ENCODE results near the gene NECAP2. TPM values are rescaled to one million over a fixed set of nuclear protein-coding genes. Genes with fewer than 3 reads are reported as not detected.

The NECAP2 gene
- total and polyA plus RNA-seq, 10 donors, result 59.7 to 150 (median 117) TPM

- 82 to 93% (median 92%) methylated on average over 3 of the region's 3 CpGs for whole genome bisulfite sequencing, 5 donors
- intact Hi-C loops (cut with DNase I; ENCODE audit: low total_unique reads), result no loop called here
- TF ChIP-seq CTCF (IDR thresholded peaks at IDR 0.05 in 8 of 11, conservative IDR thresholded peaks at IDR 0.05 in 3 of 11), result no peak
- TF ChIP-seq POLR2AphosphoS5 (IDR thresholded peaks at IDR 0.05), result no peak
- no peak for TF ChIP-seq POLR2A (IDR thresholded peaks at IDR 0.05)
- Histone ChIP-seq H3K4me3 (no peak overlapping the region), H3K27ac (no peak overlapping the region), H3K9me3 (no peaks in the 10 kb centered on the region), H3K36me3 (no peaks in the 10 kb centered on the region), H3K4me1 (peaks cover 0 to 15% (median 10%) of the 10 kb centered on the region in 6 donors), H3K27me3 (replicated peaks in 1 of 7) (no peaks in the 10 kb centered on the region)
- DNase-seq, result no peak
Observed at GRCh38 chr1:16430606-16431005, 9.9 kb upstream of the NECAP2 start.

- Histone ChIP-seq H3K4me1 (peaks cover 0 to 15% (median 10%) of the 10 kb centered on the region in 6 donors), H3K36me3 (no peaks in the 10 kb centered on the region), H3K27me3 (replicated peaks in 1 of 7) (no peaks in the 10 kb centered on the region), H3K27ac (no peak overlapping the region), H3K9me3 (no peaks in the 10 kb centered on the region), H3K4me3 (no peak overlapping the region)
- intact Hi-C loops (cut with DNase I; ENCODE audit: low total_unique reads), result no loop called here
- TF ChIP-seq POLR2AphosphoS5 (IDR thresholded peaks at IDR 0.05) (peak; percentile 27 to 58 (median 57)), POLR2A (IDR thresholded peaks at IDR 0.05) (no peak)
- no peak for DNase-seq
- WGBS, 5 donors, result 44 to 55% (median 52%) methylated on average over 9 of the region's 9 CpGs
Observed at GRCh38 chr1:16433030-16433429, 7.5 kb upstream of the NECAP2 start.

- intact Hi-C loops (cut with DNase I; ENCODE audit: low total_unique reads), result no loop called here
- TF ChIP-seq POLR2A (IDR thresholded peaks at IDR 0.05) (no peak), CTCF (IDR thresholded peaks at IDR 0.05 in 8 of 11, conservative IDR thresholded peaks at IDR 0.05 in 3 of 11) (no peak), POLR2AphosphoS5 (IDR thresholded peaks at IDR 0.05) (no peak)
- WGBS, 5 donors, result 94 to 96% (median 95%) methylated on average over 4 of the region's 4 CpGs
Observed at GRCh38 chr1:16434007-16434406, 6.5 kb upstream of the NECAP2 start.

GRCh38 chr1:16434501-16434900 is 6.0 kb upstream of the NECAP2 start:
- Histone ChIP-seq H3K36me3 (no peaks in the 10 kb centered on the region), H3K4me1 (peaks cover 0 to 21% (median 10%) of the 10 kb centered on the region in 6 donors), H3K27me3 (replicated peaks in 1 of 7) (no peaks in the 10 kb centered on the region), H3K27ac (no peak overlapping the region), H3K4me3 (no peak overlapping the region), H3K9me3 (no peaks in the 10 kb centered on the region)
- TF ChIP-seq CTCF (IDR thresholded peaks at IDR 0.05 in 8 of 11, conservative IDR thresholded peaks at IDR 0.05 in 3 of 11) (no peak), POLR2A (IDR thresholded peaks at IDR 0.05) (no peak), POLR2AphosphoS5 (IDR thresholded peaks at IDR 0.05) (no peak)
- DNase-seq, result no peak
- 50 to 76% (median 57%) methylated on average over 2 of the region's 2 CpGs for WGBS, 5 donors
- intact Hi-C loops (cut with DNase I; ENCODE audit: low total_unique reads), result no loop called here

More at GRCh38 chr1:16434007-16434406, 6.5 kb upstream of the NECAP2 start:
- Histone ChIP-seq H3K36me3 (no peaks in the 10 kb centered on the region), H3K9me3 (no peaks in the 10 kb centered on the region), H3K27ac (no peak overlapping the region), H3K27me3 (replicated peaks in 1 of 7) (no peaks in the 10 kb centered on the region), H3K4me1 (peaks cover 0 to 16% (median 10%) of the 10 kb centered on the region in 6 donors), H3K4me3 (no peak overlapping the region)
- DNase-seq, result no peak
